ENCODE measurements around the gene IKZF2. TPM values are rescaled to one million over a fixed set of nuclear protein-coding genes. Genes with fewer than 3 reads are reported as not detected.

IKZF2 gene
- total RNA-seq, 1 experiment from 2014 or later: 5.2 TPM

DNA sequence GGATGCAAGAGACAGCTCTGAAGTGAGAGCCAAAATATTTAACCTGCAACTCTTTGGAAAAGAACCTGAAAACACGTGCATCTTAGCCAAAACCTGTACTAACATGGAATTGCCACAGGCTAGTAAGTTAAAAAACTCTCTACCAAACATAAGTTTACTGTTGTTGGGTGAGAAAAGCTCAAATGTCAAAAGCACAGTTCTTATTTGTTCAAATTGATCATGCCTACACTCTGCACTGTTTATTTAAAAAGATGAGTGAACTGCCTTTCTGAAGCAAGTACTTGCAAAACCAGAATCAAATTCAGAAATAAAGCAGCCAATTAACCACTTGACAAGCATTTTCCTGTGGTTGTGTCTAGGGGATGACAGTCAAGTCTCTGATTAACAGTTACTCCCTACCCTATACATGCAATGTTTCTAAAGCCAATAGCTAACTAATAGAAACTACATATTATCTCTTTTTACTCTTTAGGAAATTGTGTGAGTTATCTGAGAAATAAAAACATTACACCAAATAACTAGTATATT is 5.6 kb downstream of the IKZF2 start:
- CTCF ChIA-PET: no interaction called here
- H3K9me3 ChIP-seq (ENCODE audit: low read length): no peaks in the 10 kb centered on the region
- ATAC-seq (no peak), DNase-seq (no peak)
- H3K9me2 ChIP-seq (replicated peaks; ENCODE audit: low read length): no peaks in the 10 kb centered on the region
- POLR2A ChIA-PET (ENCODE audit: unreplicated experiment): no interaction called here
- H3F3A ChIP-seq (ENCODE audit: low read length, unreplicated experiment): peaks cover 1% of the 10 kb centered on the region
- intact Hi-C loops (cut with micrococcal nuclease): no loop called here
- H3K4me2 ChIP-seq (ENCODE audit: low read length): no peak overlapping the region
- no TSS peak for BruUV-seq (replicated peaks)
- H2AFZ ChIP-seq (ENCODE audit: low read length): no peak overlapping the region
- no peak overlapping the region for H3K27ac ChIP-seq (ENCODE audit: low read length)
- TF ChIP-seq EZH2 (IDR thresholded peaks at IDR 0.05; ENCODE audit: low read length, unreplicated experiment) (no peak), CTCF (conservative IDR thresholded peaks at IDR 0.05; ENCODE audit: low read depth, low read length) (no peak), EZH2phosphoT487 (IDR thresholded peaks at IDR 0.05; ENCODE audit: borderline replicate concordance, low read length) (no peak)
- no peak overlapping the region for H3K4me3 ChIP-seq (ENCODE audit: low read length)
- H3K4me1 ChIP-seq (ENCODE audit: insufficient read depth, low read length): peaks cover 15% of the 10 kb centered on the region
- no peaks in the 10 kb centered on the region for H3K36me3 ChIP-seq (ENCODE audit: low read depth, low read length)
- no peaks in the 10 kb centered on the region for H3K27me3 ChIP-seq (ENCODE audit: low read length)
- H3K79me2 ChIP-seq (ENCODE audit: low read length): peaks cover 18% of the 10 kb centered on the region
- H4K20me1 ChIP-seq (ENCODE audit: low read length): no peaks in the 10 kb centered on the region
- no peak overlapping the region for H3K9ac ChIP-seq (ENCODE audit: low read length)

- Histone ChIP-seq H4K20me1 (ENCODE audit: low read length) (no peaks in the 10 kb centered on the region), H3K9ac (ENCODE audit: low read length) (no peak overlapping the region), H3K4me2 (ENCODE audit: low read length) (no peak overlapping the region), H3K9me2 (replicated peaks; ENCODE audit: low read length) (no peaks in the 10 kb centered on the region), H3K79me2 (ENCODE audit: low read length) (no peaks in the 10 kb centered on the region), H3F3A (ENCODE audit: low read length, unreplicated experiment) (no peaks in the 10 kb centered on the region), H3K36me3 (ENCODE audit: low read depth, low read length) (no peaks in the 10 kb centered on the region), H3K9me3 (ENCODE audit: low read length) (no peaks in the 10 kb centered on the region), H3K4me3 (ENCODE audit: low read length) (no peak overlapping the region), H2AFZ (ENCODE audit: low read length) (no peak overlapping the region), H3K27me3 (ENCODE audit: low read length) (no peaks in the 10 kb centered on the region), H3K4me1 (ENCODE audit: insufficient read depth, low read length) (no peaks in the 10 kb centered on the region), H3K27ac (ENCODE audit: low read length) (no peak overlapping the region)
- TF ChIP-seq EZH2phosphoT487 (IDR thresholded peaks at IDR 0.05; ENCODE audit: borderline replicate concordance, low read length) (no peak), CTCF (conservative IDR thresholded peaks at IDR 0.05; ENCODE audit: low read depth, low read length) (no peak), EZH2 (IDR thresholded peaks at IDR 0.05; ENCODE audit: low read length, unreplicated experiment) (no peak)
- intact Hi-C loops (cut with micrococcal nuclease): no loop called here
- CTCF ChIA-PET: no interaction called here
- no TSS peak for BruUV-seq (replicated peaks)
- ATAC-seq (no peak), DNase-seq (no peak)
- POLR2A ChIA-PET (ENCODE audit: unreplicated experiment): no interaction called here
These were observed 14.3 kb downstream of the IKZF2 start for GRCh38 chr2:213137064-213137463.

- no peak overlapping the region for H3K4me3 ChIP-seq (ENCODE audit: low read length)
These were observed 22.1 kb downstream of the IKZF2 start for GRCh38 chr2:213129311-213129710.

More at GRCh38 chr2:213129311-213129710, 22.1 kb downstream of the IKZF2 start:
- CTCF ChIA-PET: no interaction called here
- H4K20me1 ChIP-seq (ENCODE audit: low read length): no peaks in the 10 kb centered on the region
- no peaks in the 10 kb centered on the region for H3K9me3 ChIP-seq (ENCODE audit: low read length)
- no peaks in the 10 kb centered on the region for H3K36me3 ChIP-seq (ENCODE audit: low read depth, low read length)
- DNase-seq: no peak
- H3K4me1 ChIP-seq (ENCODE audit: insufficient read depth, low read length): peaks cover 13% of the 10 kb centered on the region
- H3K79me2 ChIP-seq (ENCODE audit: low read length): no peaks in the 10 kb centered on the region
- H3K9me2 ChIP-seq (replicated peaks; ENCODE audit: low read length): no peaks in the 10 kb centered on the region
- no TSS peak for BruUV-seq (replicated peaks)
- no peak overlapping the region for H3K9ac ChIP-seq (ENCODE audit: low read length)
- POLR2A ChIA-PET (ENCODE audit: unreplicated experiment): no interaction called here
- H3K27ac ChIP-seq (ENCODE audit: low read length): no peak overlapping the region
- no peaks in the 10 kb centered on the region for H3K27me3 ChIP-seq (ENCODE audit: low read length)
- H3K4me2 ChIP-seq (ENCODE audit: low read length): no peak overlapping the region
- ATAC-seq: no peak
- no peak overlapping the region for H2AFZ ChIP-seq (ENCODE audit: low read length)
- intact Hi-C loops (cut with micrococcal nuclease): no loop called here
- TF ChIP-seq EZH2phosphoT487 (IDR thresholded peaks at IDR 0.05; ENCODE audit: borderline replicate concordance, low read length) (no peak), EZH2 (IDR thresholded peaks at IDR 0.05; ENCODE audit: low read length, unreplicated experiment) (no peak), CTCF (conservative IDR thresholded peaks at IDR 0.05; ENCODE audit: low read depth, low read length) (no peak)
- H3F3A ChIP-seq (ENCODE audit: low read length, unreplicated experiment): no peaks in the 10 kb centered on the region

Measured in PC-3 (cell line).